Lower lobe of right lung (tissue), 2 donors: ENCODE data around the gene ABCC4. TPM values are rescaled to one million over a fixed set of nuclear protein-coding genes. Genes with fewer than 3 reads are reported as not detected.

ENCODE experiments used
- ATAC-seq, 2 donors: fragments of 200-7000 bp; cut with Tn5 transposase; one replicate each; pipeline ENCODE4 v1.9.1; 2020 to 2022; ENCODE audit warnings: mild to moderate bottlenecking in 2 of 2, moderate library complexity in 2 of 2
- DNase-seq: peaks from one replicate; pipeline ENCODE4 v3.0.0-alpha.2; 2020
- H3K27ac ChIP-seq: fragments of 200-600 bp; one replicate; pipeline ENCODE4 v1.8.0; 2022
- H3K27me3 ChIP-seq: fragments of 200-600 bp; one replicate; pipeline ENCODE4 v1.8.0; 2022; ENCODE audit warnings: low read depth
- H3K36me3 ChIP-seq: fragments of 200-600 bp; one replicate; pipeline ENCODE4 v1.8.0; 2022; ENCODE audit warnings: mild to moderate bottlenecking
- H3K4me1 ChIP-seq: fragments of 200-600 bp; one replicate; pipeline ENCODE4 v1.8.0; 2022
- H3K4me3 ChIP-seq: fragments of 200-600 bp; one replicate; pipeline ENCODE4 v1.8.0; 2022; ENCODE audit warnings: mild to moderate bottlenecking
- H3K9me3 ChIP-seq: fragments of 200-600 bp; one replicate; pipeline ENCODE4 v1.8.0; 2022
- CTCF ChIP-seq: fragments of 200-600 bp; IDR thresholded peaks from one replicate; pipeline ENCODE4 v1.8.0; 2022; ENCODE audit warnings: antibody characterized with exemption, mild to moderate bottlenecking
- intact Hi-C: fragments of 100-400 bp; cut with DNase I; formaldehyde crosslinking; loops from one replicate; pipeline ENCODE4 v1.11.0; 2022
- total RNA-seq: library from RNA; stranded (reverse); fragmentation: NEBNext Ultra II Directional; extraction: Animal tissue kit (Norgen Biotek cat#: 25700); gene quantifications from one replicate; pipeline ENCODE4 v1.2.1, GENCODE V29; 2021
- donor health status: DM: no; HTN: yes; CAD: no; lungs with severe emphysema.

ABCC4 gene
- total RNA-seq, 1 donor from 2014 or later = 32.2 TPM

DNA sequence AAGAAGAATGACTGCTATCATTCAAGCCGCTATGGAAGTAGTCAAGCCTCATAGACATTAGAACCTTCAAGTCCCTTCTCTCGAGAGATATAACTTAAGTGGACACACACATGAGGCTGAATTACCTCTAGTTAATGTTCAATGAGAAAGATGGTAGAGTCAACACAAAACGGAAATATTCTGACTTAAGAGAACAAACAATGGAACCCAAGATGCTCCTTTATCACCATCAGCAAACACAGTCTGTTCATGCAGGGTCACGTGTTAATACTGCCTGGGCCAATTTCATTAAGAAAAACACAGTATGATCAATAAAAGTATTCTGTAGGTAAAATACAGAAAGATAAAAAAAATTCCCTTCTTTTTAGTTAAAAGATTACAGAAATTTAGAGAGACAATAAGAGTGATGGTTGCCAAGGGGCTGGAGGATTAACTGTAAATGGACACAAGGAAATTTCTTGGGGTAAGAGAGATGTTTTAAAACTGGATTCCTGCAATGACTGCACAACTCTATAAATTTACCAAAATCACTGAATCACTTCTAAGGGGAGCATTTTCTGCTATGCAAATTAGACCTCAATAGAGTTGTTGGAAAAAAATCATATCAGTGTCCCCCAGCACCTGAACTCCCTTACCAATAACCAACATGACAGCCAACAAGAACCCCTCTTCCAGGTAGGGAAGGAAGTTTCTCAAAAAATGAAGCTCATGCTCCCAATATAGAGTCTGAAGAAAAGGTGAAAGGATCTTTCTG, 256.6 kb downstream of the ABCC4 start:
- Histone ChIP-seq H3K4me3 (no peak overlapping the region), H3K27ac (no peak overlapping the region), H3K27me3 (no peaks in the 10 kb centered on the region), H3K4me1 (no peaks in the 10 kb centered on the region), H3K9me3 (no peaks in the 10 kb centered on the region), H3K36me3 (peaks cover 14% of the 10 kb centered on the region)
- intact Hi-C loops = no loop called here
- TF ChIP-seq CTCF = no peak
- DNase-seq (no peak), ATAC-seq (no peak)

- Histone ChIP-seq H3K27ac (no peak overlapping the region), H3K4me3 (no peak overlapping the region), H3K4me1 (no peaks in the 10 kb centered on the region), H3K36me3 (peaks cover 17% of the 10 kb centered on the region), H3K9me3 (no peaks in the 10 kb centered on the region), H3K27me3 (no peaks in the 10 kb centered on the region)
- DNase-seq (no peak), ATAC-seq (peak in 1 of 2 donors; percentile 40)
- TF ChIP-seq CTCF = no peak
- intact Hi-C loops = no loop called here
Measured at GRCh38 chr13:95039415-95039814, 261.8 kb downstream of the ABCC4 start.

DNA sequence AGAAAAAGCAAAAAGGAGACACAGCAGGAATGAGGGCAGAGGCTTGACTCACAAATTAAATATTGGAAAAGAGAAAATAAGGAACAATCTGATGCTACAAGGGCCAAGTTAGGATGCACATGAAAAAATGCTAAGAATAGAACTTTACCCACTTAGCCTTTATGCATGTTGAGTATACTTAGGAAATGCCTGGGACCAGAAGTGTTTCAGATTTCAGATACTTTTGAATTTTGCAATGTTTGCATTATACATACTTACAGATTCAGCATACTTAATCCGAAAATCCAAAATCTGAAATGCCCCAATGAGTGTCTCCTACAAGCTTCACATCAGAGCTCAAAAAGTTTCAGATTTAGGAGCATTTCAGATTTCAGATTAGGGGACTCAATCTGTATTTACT, 262.3 kb downstream of the ABCC4 start:
- intact Hi-C loops = no loop called here
- Histone ChIP-seq H3K9me3 (no peaks in the 10 kb centered on the region), H3K27me3 (no peaks in the 10 kb centered on the region), H3K4me3 (no peak overlapping the region), H3K36me3 (peaks cover 22% of the 10 kb centered on the region), H3K27ac (no peak overlapping the region), H3K4me1 (no peaks in the 10 kb centered on the region)
- DNase-seq = no peak
- no peak for TF ChIP-seq CTCF
- ATAC-seq = peak; percentile 32 to 50

GRCh38 chr13:95035311-95036109, 265.7 kb downstream of the ABCC4 start:
- intact Hi-C loops = no loop called here

GRCh38 chr13:95033890-95034289, 267.4 kb downstream of the ABCC4 start:
- ATAC-seq (no peak), DNase-seq (no peak)
- Histone ChIP-seq H3K4me1 (no peaks in the 10 kb centered on the region), H3K9me3 (no peaks in the 10 kb centered on the region), H3K36me3 (peaks cover 20% of the 10 kb centered on the region), H3K27ac (no peak overlapping the region), H3K27me3 (no peaks in the 10 kb centered on the region), H3K4me3 (no peak overlapping the region)
- intact Hi-C loops = no loop called here
- TF ChIP-seq CTCF = no peak

More at GRCh38 chr13:95035311-95036109, 265.7 kb downstream of the ABCC4 start:
- peaks cover 20% of the 10 kb centered on the region for H3K36me3 ChIP-seq
- ATAC-seq = peak in 1 of 2 donors; percentile 56
- no peaks in the 10 kb centered on the region for H3K27me3 ChIP-seq
- DNase-seq = no peak
- no peaks in the 10 kb centered on the region for H3K4me1 ChIP-seq
- TF ChIP-seq CTCF = no peak
- H3K27ac ChIP-seq = no peak overlapping the region
- no peaks in the 10 kb centered on the region for H3K9me3 ChIP-seq
- no peak overlapping the region for H3K4me3 ChIP-seq
